SU-DHL-6 (cell line): ENCODE data around the gene GATAD2B.

Experiments used
- H2AFZ ChIP-seq: fragments of 200-600 bp; sonication (generic); 2 replicates; pipeline ENCODE4 v1.6.1; 2014; ENCODE audit warnings: low read depth, mild to moderate bottlenecking, moderate library complexity, mixed read lengths, antibody characterized with exemption, low read length; ENCODE audit not compliant: severe bottlenecking
- H3F3A ChIP-seq: fragments of 200-600 bp; shearing (Covaris generic); 2 replicates; pipeline ENCODE4 v1.6.0; 2016; ENCODE audit warnings: antibody characterized with exemption, mild to moderate bottlenecking; ENCODE audit not compliant: insufficient read depth
- H3K27ac ChIP-seq: fragments of 200-600 bp; sonication (generic); 2 replicates; pipeline ENCODE4 v1.5.1; 2016; ENCODE audit warnings: low read depth, mild to moderate bottlenecking, low read length, moderate library complexity, mixed read lengths
- H3K27me3 ChIP-seq: fragments of 200-600 bp; sonication (generic), shearing (Covaris generic); 2 replicates; pipeline ENCODE4 v1.6.0; 2014; ENCODE audit warnings: mild to moderate bottlenecking, low read length
- H3K36me3 ChIP-seq: fragments of 200-600 bp; sonication (generic); 2 replicates; pipeline ENCODE4 v1.6.1; 2014; ENCODE audit warnings: mild to moderate bottlenecking, low read length, mixed read lengths
- H3K4me2 ChIP-seq: fragments of 300-600, 200-600 bp; shearing (Covaris generic), sonication (generic); 2 replicates; pipeline ENCODE4 v1.6.0; 2014; ENCODE audit warnings: low read length, low read depth, mild to moderate bottlenecking; ENCODE audit not compliant: poor library complexity, severe bottlenecking
- H3K4me3 ChIP-seq: fragments of 200-600 bp; sonication (generic); 2 replicates; pipeline ENCODE4 v1.5.1; 2014; ENCODE audit warnings: antibody characterized with exemption, low read length, mild to moderate bottlenecking, mixed read lengths; ENCODE audit not compliant: insufficient read depth, poor library complexity, severe bottlenecking
- H3K79me2 ChIP-seq: fragments of 200-600 bp; sonication (generic); 2 replicates; pipeline ENCODE4 v1.6.1; 2014; ENCODE audit warnings: mild to moderate bottlenecking, low read length, moderate library complexity; ENCODE audit not compliant: insufficient read depth
- H3K9ac ChIP-seq: fragments of 200-600 bp; sonication (generic); 2 replicates; pipeline ENCODE4 v1.7.0; 2014; ENCODE audit warnings: mild to moderate bottlenecking, low read length
- H3K9me2 ChIP-seq: fragments of 200-600 bp; sonication (generic); replicated peaks from 2 replicates; pipeline ENCODE4 v1.6.1; 2014; ENCODE audit warnings: low read length; ENCODE audit not compliant: insufficient read depth
- H3K9me3 ChIP-seq: fragments of 200-600 bp; sonication (generic); 2 replicates; pipeline ENCODE4 v1.6.1; 2014; ENCODE audit warnings: low read length, mixed read lengths; ENCODE audit not compliant: insufficient read depth
- H4K20me1 ChIP-seq: fragments of 200-600 bp; sonication (generic); 2 replicates; pipeline ENCODE4 v1.6.1; 2014; ENCODE audit warnings: low read depth, mild to moderate bottlenecking, antibody characterized with exemption, low read length, moderate library complexity, mixed read lengths
- CTCF ChIP-seq: fragments of 200-600 bp; sonication (generic); IDR thresholded peaks from one replicate; pipeline ENCODE4 v1.5.1; 2017; ENCODE audit warnings: antibody characterized with exemption, mild to moderate bottlenecking, low read length, moderate library complexity; ENCODE audit not compliant: insufficient read depth, poor library complexity, severe bottlenecking
- EZH2phosphoT487 ChIP-seq: fragments of 200-600 bp; sonication (generic), shearing (Covaris generic); conservative IDR thresholded peaks from 2 replicates; pipeline ENCODE4 v1.6.1; 2018; ENCODE audit warnings: mild to moderate bottlenecking, antibody characterized with exemption, low read length, moderate library complexity, mixed read lengths

The GATAD2B gene

GRCh38 chr1:153792631-153793041, 130.1 kb downstream of the GATAD2B start:
- Histone ChIP-seq H3K9me3 (no peaks in the 10 kb centered on the region), H3K9me2 (no peaks in the 10 kb centered on the region), H3K36me3 (no peaks in the 10 kb centered on the region), H3K79me2 (no peaks in the 10 kb centered on the region), H2AFZ (no peak overlapping the region), H3F3A (peaks cover 12% of the 10 kb centered on the region), H4K20me1 (no peaks in the 10 kb centered on the region), H3K4me2 (no peak overlapping the region), H3K9ac (no peak overlapping the region), H3K4me3 (no peak overlapping the region), H3K27me3 (no peaks in the 10 kb centered on the region), H3K27ac (no peak overlapping the region)
- TF ChIP-seq EZH2phosphoT487 (no peak), CTCF (no peak)

GRCh38 chr1:153791648-153792253, 131.0 kb downstream of the GATAD2B start:
- no peaks in the 10 kb centered on the region for H3K9me3 ChIP-seq
- no peaks in the 10 kb centered on the region for H3K27me3 ChIP-seq
- H3K9me2 ChIP-seq = no peaks in the 10 kb centered on the region
- H3K9ac ChIP-seq = no peak overlapping the region
- no peaks in the 10 kb centered on the region for H3K36me3 ChIP-seq
- TF ChIP-seq CTCF (no peak), EZH2phosphoT487 (no peak)
- H3K27ac ChIP-seq = no peak overlapping the region
- no peaks in the 10 kb centered on the region for H4K20me1 ChIP-seq
- peaks cover 12% of the 10 kb centered on the region for H3F3A ChIP-seq
- H3K79me2 ChIP-seq = no peaks in the 10 kb centered on the region
- no peak overlapping the region for H3K4me3 ChIP-seq
- H2AFZ ChIP-seq = no peak overlapping the region
- peak overlapping the region; percentile 13 for H3K4me2 ChIP-seq

GRCh38 chr1:153790966-153791647, 131.7 kb downstream of the GATAD2B start:
- Histone ChIP-seq H3K27me3 (no peaks in the 10 kb centered on the region), H3K27ac (no peak overlapping the region), H3K9ac (no peak overlapping the region), H3K9me3 (peaks cover 5% of the 10 kb centered on the region), H3F3A (peaks cover 12% of the 10 kb centered on the region), H2AFZ (no peak overlapping the region), H3K4me3 (no peak overlapping the region), H3K4me2 (peak overlapping the region; percentile 13), H3K36me3 (no peaks in the 10 kb centered on the region), H3K9me2 (no peaks in the 10 kb centered on the region), H3K79me2 (no peaks in the 10 kb centered on the region), H4K20me1 (no peaks in the 10 kb centered on the region)
- TF ChIP-seq EZH2phosphoT487 (no peak), CTCF (no peak)
